GM18508 (cell line): ENCODE results near the gene LDLRAD4.

Experiments
- ATAC-seq: cut with Tn5 transposase; IDR thresholded peaks from one replicate; pipeline ENCODE4 v1.9.1; 2021; ENCODE audit warnings: moderate number of reproducible peaks; ENCODE audit not compliant: insufficient read depth, unreplicated experiment

The LDLRAD4 gene

DNA sequence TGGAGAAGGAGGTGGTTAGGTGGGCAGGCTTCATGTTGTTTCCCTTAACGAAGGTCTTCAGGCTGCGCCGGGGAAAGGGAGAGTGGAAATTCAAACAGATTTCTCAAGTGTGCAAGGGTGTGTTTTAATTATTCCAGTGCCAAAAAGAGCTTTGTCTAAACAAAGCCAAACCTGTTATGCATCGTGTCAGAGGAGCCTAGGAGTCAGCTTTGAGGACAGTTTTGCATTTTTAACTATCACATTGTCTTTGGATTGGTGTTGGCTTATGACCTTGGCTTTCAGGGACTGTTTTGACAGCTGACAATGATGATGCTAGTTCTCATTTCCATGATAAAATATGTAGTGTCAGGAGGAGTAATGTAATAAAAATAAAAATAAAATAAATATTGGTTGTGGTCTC is 144.8 kb downstream of the LDLRAD4 start:
- no peak for ATAC-seq

GRCh38 chr18:13364721-13365205 is 146.2 kb downstream of the LDLRAD4 start:
- ATAC-seq = no peak

DNA sequence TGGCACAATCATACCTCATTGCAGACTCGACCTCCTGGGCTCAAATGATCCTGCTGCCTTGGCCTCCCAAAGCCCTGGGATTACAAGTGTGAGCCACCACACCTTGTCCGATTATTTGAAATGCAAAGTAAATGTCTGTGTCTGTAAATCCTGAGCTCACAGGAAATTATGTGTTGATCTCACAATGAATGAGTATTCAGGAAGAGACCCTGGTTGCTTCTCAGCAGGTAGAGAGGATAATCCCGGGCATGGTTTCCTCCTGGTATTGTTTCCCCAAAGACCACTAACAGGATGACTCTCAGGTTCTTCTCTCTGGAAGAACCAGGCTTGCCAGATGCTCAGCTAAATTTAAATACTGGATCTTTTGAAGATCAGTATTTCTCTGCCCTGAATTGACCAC is 147.6 kb downstream of the LDLRAD4 start:
- ATAC-seq = no peak

DNA sequence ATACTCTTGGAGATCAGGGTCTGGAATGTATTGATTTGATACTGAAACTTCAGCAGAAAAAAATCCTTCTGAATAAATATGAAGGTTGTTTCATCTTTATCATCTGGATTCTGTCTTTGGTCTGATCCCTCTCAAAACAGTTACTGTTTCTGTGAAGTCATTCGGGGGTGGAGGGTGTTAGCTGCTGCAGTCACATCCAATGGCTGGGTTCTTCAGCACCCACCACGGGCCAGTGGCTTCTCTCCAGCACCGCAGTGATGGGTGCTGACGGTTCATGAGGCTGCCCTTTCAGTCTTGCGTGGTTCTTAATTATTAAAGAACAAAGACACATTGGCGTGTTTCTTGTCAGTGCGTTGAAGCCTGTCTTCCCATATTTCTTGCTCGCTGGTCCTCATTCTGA is 148.0 kb downstream of the LDLRAD4 start:
- no peak for ATAC-seq

GRCh38 chr18:13366962-13367892 is 148.7 kb downstream of the LDLRAD4 start:
- no peak for ATAC-seq

GRCh38 chr18:13368080-13368813 is 149.7 kb downstream of the LDLRAD4 start:
- no peak for ATAC-seq

- no peak for ATAC-seq
These were observed 150.8 kb downstream of the LDLRAD4 start for GRCh38 chr18:13369353-13369752.

DNA sequence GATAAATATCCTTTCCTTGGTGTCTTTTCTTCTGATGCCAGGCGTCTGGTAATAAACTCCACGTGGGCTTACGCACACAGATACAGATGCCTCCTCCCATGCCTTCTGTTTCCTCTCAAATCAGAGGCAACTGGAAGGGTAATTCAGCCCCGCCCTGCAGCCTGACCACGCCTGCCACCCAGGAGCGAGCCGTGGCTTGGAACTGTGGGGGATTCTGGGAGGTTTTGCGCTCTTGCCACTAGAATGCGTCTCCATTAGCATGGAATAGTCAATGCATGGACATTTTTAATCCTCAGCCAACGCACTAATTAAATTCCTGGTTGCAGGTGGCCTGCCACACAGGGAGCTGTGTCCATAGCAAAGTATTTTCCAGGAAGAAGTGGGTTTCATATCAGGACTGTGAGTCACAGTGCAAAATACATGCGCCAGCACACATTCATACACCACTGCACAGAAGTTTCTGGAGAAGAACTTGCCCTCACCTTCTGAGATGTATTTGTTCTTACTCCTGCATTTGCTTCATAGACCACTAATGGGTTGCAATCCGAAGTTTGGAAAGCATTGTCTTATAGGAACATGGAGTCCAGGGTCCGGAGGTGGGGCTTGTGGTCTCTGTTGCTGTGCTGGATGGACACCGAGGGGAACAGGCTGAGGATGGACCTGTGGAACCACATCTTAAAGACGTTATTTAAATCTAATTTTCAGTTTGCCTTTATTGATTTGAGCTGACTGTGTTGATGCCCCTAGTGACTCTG is 151.4 kb downstream of the LDLRAD4 start:
- ATAC-seq = no peak

DNA sequence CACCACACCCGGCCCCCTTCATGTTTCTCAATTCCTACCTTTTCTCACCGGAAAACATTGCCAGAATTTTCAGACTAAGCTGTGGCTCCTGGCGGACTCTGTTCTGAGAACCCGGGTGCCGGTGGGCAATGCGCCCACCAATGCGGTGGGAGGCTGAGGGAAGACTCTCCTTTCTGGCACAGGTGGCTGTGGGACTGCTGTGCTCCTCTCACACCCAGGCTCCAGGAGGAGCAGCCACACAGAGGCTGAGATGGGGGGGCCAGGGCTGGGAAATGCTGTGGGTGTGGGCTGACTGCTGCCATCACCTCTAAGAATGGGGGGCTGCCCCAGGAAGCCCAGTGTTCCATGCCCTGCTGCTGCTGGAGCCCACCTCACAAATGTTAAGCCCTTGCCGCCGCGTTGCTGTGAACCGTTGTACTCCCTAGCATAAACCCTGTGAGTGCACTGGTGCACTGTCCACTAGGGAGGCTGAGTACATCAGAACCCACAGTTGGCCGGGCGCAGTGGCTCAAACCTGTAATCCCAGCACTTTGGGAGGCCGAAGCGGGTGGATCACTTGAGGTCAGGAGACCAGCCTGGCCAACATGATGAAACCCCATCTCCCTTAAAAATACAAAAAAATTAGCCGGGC is 152.6 kb downstream of the LDLRAD4 start:
- no peak for ATAC-seq

DNA sequence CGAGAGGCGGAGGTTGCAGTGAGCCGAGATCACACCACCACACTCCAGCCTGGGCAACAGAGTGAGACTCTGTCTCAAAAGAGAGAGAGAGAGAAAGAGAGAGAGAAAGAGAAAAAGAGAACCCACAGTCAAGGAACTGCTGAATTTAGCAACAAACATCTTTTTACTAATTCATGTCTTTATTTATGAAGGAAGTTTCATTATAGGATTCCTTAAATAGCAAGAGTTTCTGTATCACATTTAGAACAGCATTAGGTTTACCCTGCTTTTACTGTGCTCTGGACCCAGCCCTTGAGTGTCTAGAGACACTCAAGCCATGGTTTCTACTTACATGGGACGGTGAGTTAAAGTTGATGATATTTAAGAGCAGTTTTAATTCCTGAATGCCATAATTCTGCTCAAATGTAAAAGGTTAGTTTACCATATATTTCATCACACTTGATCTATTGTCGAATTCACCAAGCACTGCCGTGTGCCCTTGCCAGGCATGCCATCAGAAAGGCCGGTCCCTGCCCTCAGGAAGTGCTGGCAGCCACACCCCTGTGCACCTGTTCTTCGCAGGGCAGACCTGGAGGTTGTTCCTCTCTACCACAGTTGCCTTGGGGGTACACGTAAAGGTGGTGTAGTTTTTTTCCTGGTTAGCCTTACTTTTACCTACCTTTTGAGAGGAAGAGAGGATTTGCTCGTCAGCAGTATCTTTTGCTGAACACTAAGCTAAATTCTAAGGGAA is 153.3 kb downstream of the LDLRAD4 start:
- ATAC-seq = no peak

DNA sequence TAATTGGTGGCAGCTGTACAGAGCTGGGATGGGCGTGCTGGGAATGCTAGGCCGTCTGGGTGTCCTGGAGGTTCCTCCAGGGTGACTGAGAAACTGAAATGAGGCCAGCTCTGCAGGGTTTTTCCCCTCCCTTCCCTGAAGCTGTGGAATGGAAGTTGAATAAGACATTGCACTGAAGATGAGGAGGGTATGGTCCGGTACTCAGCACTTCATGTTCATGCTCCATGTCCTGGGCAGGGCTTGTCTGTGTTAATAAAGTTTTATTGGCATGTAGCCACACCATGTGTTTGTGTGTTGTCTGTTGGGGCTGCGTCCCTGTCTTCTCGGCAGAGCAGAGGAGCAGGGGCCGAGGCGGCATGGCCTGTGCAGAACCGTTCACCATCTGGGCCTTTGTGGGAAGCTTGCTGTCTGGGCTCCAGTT is 154.0 kb downstream of the LDLRAD4 start:
- ATAC-seq = no peak

- no peak for ATAC-seq
These were observed 155.5 kb downstream of the LDLRAD4 start for GRCh38 chr18:13374096-13374467.

GRCh38 chr18:13374468-13375301 is 156.1 kb downstream of the LDLRAD4 start:
- no peak for ATAC-seq

DNA sequence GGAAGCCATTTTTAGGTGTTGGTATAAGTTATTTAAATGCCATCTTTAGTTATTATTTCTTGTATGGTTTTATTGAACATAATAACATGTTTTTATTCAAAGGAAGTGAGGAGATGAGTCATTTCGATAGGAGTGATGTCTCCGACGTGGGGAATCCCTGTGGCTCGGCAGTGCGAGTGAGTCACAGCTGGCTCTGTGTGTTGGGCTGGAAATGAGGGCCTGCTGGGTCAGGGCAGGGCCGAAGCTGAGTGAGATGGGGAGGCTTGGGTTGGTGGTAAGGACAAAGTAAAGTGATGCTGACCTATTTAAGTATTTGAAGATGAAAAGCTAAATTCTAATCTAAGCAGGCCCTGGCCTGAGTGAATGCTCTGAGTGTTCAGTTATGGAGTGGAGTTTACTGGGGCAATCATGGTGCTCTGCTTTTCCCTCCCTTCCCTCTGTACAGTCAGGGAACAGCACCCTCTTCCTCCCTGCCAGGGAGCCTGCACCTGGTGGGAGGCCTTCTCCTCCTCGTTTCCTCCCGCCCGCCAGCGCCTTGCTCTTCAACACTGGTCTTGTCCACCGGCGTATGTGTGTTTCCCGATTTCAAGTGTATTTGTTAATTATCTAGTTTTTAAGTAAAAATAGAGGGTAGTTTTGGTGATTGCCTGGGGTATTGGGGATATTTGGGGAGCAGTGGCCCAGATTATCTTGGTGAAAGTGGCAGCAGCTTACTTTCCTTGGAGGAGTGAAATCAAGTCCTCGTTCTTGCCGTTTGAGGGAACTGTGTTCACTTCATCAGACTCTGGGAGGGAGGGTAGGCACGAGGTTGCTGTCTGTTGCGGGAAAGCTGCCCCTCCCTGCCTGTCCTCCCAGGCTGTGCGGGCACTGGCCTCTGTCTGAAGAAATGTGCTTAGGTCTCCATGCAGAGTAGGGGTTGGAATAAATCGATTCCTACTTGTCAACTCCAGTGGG is 157.0 kb downstream of the LDLRAD4 start:
- ATAC-seq = peak; percentile 89

- ATAC-seq = no peak
These were observed 157.8 kb downstream of the LDLRAD4 start for GRCh38 chr18:13376298-13376840.

DNA sequence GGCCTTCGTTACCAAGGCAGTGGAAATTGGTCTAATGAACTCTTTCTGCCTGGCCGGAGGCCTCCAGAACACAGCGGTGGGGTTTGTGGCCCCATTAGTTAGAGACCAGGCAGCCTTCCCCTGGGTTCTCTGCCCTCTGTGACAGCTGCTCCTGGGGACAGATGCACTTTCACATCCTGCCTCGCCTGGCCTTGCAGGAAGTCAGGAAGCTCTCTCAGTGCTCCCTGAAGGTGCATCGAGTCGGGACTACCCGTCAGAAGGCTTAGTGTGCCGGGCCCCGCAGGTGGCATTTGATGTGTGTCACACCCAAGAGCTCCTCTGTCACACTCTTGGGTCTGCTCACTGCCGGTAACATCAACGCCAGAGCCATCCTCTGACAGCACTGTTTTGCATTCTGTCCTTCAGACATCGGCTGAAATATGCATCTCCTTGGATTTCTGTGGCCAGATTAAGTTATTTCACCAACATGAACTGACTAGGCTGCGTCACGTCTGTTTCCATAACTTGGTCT is 158.3 kb downstream of the LDLRAD4 start:
- no peak for ATAC-seq

- no peak for ATAC-seq
These were observed 158.9 kb downstream of the LDLRAD4 start for GRCh38 chr18:13377496-13377895.
